H1 (cell line): ENCODE data around the gene PEX16. TPM values are rescaled to one million over a fixed set of nuclear protein-coding genes. Genes with fewer than 3 reads are reported as not detected.

Source experiments
- CHD1 ChIP-seq: IDR thresholded peaks from 2 replicates; pipeline ENCODE4 v1.6.1; 2012; ENCODE audit warnings: low read depth, low read length, improper control_type of control experiment
- EP300 ChIP-seq, 2 experiments: IDR thresholded peaks; 1 replicate in 1 of 2; 2 replicates in 1 of 2; pipeline ENCODE4 v1.6.1; 2011 to 2012; ENCODE audit warnings: low read depth in 2 of 2, low read length in 2 of 2, mild to moderate bottlenecking in 2 of 2, borderline replicate concordance in 1 of 2, inconsistent platforms in 1 of 2, moderate library complexity in 1 of 2
- RXRA ChIP-seq: IDR thresholded peaks from 2 replicates; pipeline ENCODE4 v1.6.1; 2011; ENCODE audit warnings: low read depth, mild to moderate bottlenecking, low read length, moderate library complexity; ENCODE audit not compliant: insufficient read depth
- SIX5 ChIP-seq: IDR thresholded peaks from 2 replicates; pipeline ENCODE4 v1.6.1; 2011; ENCODE audit warnings: mild to moderate bottlenecking, low read depth, low read length
- ZNF274 ChIP-seq: IDR thresholded peaks from 2 replicates; pipeline ENCODE4 v1.7.0; 2012; ENCODE audit warnings: low read length, borderline replicate concordance; ENCODE audit errors: extremely low read depth
- polyA plus RNA-seq, 7 experiments: library from polyadenylated mRNA; depleted of rRNA in 3 of 7; stranded (reverse) in 5 of 7; unstranded in 2 of 7; fragments of >200 nt in 5 of 7; fragments of 200-250 nt in 2 of 7; gene quantifications; 1 replicate in 5 of 7; 2 replicates in 1 of 7; 4 replicates in 1 of 7; pipeline versions ENCODE4 v1.2.1 to v1.2.3, GENCODE V29; 2011 to 2013; ENCODE audit warnings: missing spikeins in 2 of 7, mixed read lengths in 2 of 7
- total RNA-seq: library from RNA; stranded (reverse); fragmentation: NEBNext Ultra II Directional; extraction: Animal tissue kit (Norgen Biotek cat#: 25700); gene quantifications from 2 replicates; pipeline ENCODE4 v1.2.1, GENCODE V29; 2021

The PEX16 gene
- total and polyA plus RNA-seq, 2 of the 8 experiments (the other 6 are each of a cell fraction or from before 2014, with no cell fraction given), result 29.2 to 36.0 TPM

- TF ChIP-seq EP300 (IDR thresholded peaks at IDR 0.05; ENCODE audit: borderline replicate concordance in 1 of 2, low read depth in 2 of 2, low read length in 2 of 2), result no peak
- no peak for TF ChIP-seq SIX5
- no peak for TF ChIP-seq CHD1
- TF ChIP-seq ZNF274, result no peak
- no peak for TF ChIP-seq RXRA
Measured at GRCh38 chr11:45936511-45937054, 18.9 kb upstream of the PEX16 start (continued).
